Gastrocnemius medialis (tissue), 4 donors: Measurements from ENCODE around the gene TES.

Experiments
- POLR2A ChIP-seq, 2 donors: fragments of 450-650 bp; IDR thresholded peaks; one replicate each; pipeline ENCODE4 v1.6.1; 2017; ENCODE audit warnings: antibody characterized with exemption in 2 of 2, mild to moderate bottlenecking in 2 of 2, moderate library complexity in 2 of 2
- TF ChIP-seq, protein P1 (sequence below), 5 experiments: fragments of 450-650 bp in 3 of 5; fragments of 200-600 bp in 2 of 5; sonication (generic) in 2 of 5; IDR thresholded peaks in 4 of 5; conservative IDR thresholded peaks in 1 of 5; 1 replicate in 4 of 5; 2 replicates in 1 of 5; pipeline ENCODE4 v1.5.1; 2016 to 2019; ENCODE audit warnings: antibody characterized with exemption in 5 of 5, mild to moderate bottlenecking in 3 of 5, moderate library complexity in 3 of 5

DNA sequence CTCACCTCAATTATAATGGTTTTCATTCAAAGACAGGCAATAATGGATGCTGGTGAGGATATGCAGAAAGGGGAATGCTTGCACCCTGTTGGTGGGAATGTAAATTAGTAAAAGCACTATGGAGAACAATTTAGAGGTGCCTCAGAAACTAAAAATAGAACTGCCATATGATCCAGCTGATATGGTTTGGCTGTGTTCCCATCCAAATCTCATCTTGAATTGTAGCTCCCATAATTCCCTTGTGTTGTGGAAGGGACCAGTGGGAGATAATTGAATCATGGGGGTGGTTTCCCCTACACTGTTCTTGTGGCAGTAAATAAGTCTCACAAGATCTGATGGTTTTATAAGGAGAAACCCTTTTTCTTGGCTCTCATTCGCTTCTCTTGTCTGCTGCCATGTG is 87.7 kb downstream of the TES start:
- no peak for TF ChIP-seq POLR2A (IDR thresholded peaks at IDR 0.05)
- TF ChIP-seq, protein P1, sequence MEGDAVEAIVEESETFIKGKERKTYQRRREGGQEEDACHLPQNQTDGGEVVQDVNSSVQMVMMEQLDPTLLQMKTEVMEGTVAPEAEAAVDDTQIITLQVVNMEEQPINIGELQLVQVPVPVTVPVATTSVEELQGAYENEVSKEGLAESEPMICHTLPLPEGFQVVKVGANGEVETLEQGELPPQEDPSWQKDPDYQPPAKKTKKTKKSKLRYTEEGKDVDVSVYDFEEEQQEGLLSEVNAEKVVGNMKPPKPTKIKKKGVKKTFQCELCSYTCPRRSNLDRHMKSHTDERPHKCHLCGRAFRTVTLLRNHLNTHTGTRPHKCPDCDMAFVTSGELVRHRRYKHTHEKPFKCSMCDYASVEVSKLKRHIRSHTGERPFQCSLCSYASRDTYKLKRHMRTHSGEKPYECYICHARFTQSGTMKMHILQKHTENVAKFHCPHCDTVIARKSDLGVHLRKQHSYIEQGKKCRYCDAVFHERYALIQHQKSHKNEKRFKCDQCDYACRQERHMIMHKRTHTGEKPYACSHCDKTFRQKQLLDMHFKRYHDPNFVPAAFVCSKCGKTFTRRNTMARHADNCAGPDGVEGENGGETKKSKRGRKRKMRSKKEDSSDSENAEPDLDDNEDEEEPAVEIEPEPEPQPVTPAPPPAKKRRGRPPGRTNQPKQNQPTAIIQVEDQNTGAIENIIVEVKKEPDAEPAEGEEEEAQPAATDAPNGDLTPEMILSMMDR (IDR thresholded peaks at IDR 0.05 in 4 of 5, conservative IDR thresholded peaks at IDR 0.05 in 1 of 5): no peak
